Measurements from ENCODE around the gene SLC5A5.

Gene SLC5A5

GRCh38 chr19:17926044-17926443 is 54.3 kb downstream of the SLC5A5 start:
- DNase-seq: no peak

- DNase-seq: no peak
Observed at GRCh38 chr19:17929056-17929455, 57.3 kb downstream of the SLC5A5 start.

- DNase-seq: no peak
Observed at GRCh38 chr19:17931532-17932191, 59.9 kb downstream of the SLC5A5 start.

- peak; percentile 90 for DNase-seq
Observed at GRCh38 chr19:17932485-17933338, 61.0 kb downstream of the SLC5A5 start, which contains the start of gene CCDC124. Gene CCDC124, plus strand, starts transcription at chr19:17933015. Its CDS starts 3,406 bp downstream, at chr19:17936421.

GRCh38 chr19:17933414-17934129 is 61.8 kb downstream of the SLC5A5 start:
- peak; percentile 33 for DNase-seq

- DNase-seq: no peak
Observed at GRCh38 chr19:17936379-17936778, 64.6 kb downstream of the SLC5A5 start.

- DNase-seq: no peak
Observed at GRCh38 chr19:17937371-17937900, 65.7 kb downstream of the SLC5A5 start.

GRCh38 chr19:17938092-17938845 is 66.5 kb downstream of the SLC5A5 start:
- peak; percentile 78 for DNase-seq

GRCh38 chr19:17942181-17942580 is 70.4 kb downstream of the SLC5A5 start:
- DNase-seq: no peak

GRCh38 chr19:17942582-17943273 is 71.0 kb downstream of the SLC5A5 start:
- DNase-seq: no peak

- no peak for DNase-seq
Observed at GRCh38 chr19:17943274-17944221, 71.8 kb downstream of the SLC5A5 start.

GRCh38 chr19:17944301-17944700 is 72.6 kb downstream of the SLC5A5 start:
- peak; percentile 67 for DNase-seq

Data from fibroblast of skin of right quadriceps (primary cell).